GM18951 (cell line): Measurements from ENCODE around the gene FER1L5.
A peak's percentile ranks its signal among the peaks of the same experiment; 100 is the strongest.

Experiments used
- POLR2A ChIP-seq: IDR thresholded peaks from 4 replicates; pipeline ENCODE4 v1.6.1; 2011; ENCODE audit warnings: mild to moderate bottlenecking; ENCODE audit not compliant: insufficient read length, insufficient read depth; ENCODE audit errors: extremely low read depth
- in situ Hi-C: fragments of 300-500 bp; cut with MboI; formaldehyde crosslinking; loops from one replicate; pipeline ENCODE4 v1.12.0; 2022; ENCODE audit warnings: low sequenced_read_pairs, mixed read lengths, inconsistent platforms; ENCODE audit not compliant: unreplicated experiment

Gene FER1L5

DNA sequence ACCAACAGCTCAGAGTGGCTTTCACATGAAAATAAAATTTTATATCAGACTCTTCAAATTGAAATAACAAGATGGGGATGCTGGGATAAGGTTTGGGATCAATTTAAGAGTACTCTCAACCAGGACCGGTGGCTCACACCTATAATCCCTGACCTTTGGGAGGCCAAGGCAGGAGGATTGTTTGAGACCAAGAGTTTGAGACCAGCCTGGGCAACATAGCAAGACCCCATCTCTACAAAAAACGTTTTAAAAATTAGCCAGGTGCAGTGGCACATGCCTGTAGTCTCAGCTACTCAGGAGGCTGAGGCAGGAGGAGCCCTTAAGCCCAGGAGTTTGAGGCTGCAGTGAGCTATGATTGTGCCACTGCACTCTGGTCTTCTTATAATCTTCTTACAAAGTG lies 94.7 kb downstream of the FER1L5 start:
- in situ Hi-C loops, result no loop called here
- TF ChIP-seq POLR2A, result no peak

GRCh38 chr2:96737831-96738230 lies 95.3 kb downstream of the FER1L5 start:
- no peak for TF ChIP-seq POLR2A
- in situ Hi-C loops, result no loop called here

GRCh38 chr2:96739076-96739632 lies 96.6 kb downstream of the FER1L5 start:
- TF ChIP-seq POLR2A, result no peak
- in situ Hi-C loops, result no loop called here

GRCh38 chr2:96739633-96740428 lies 97.3 kb downstream of the FER1L5 start, which contains the start of gene LMAN2L:
TSS of gene LMAN2L (minus strand) at chr2:96740064. CDS start at chr2:96740040, 24 bp downstream.
- in situ Hi-C loops, result no loop called here
- peak; percentile 79 for TF ChIP-seq POLR2A

- no peak for TF ChIP-seq POLR2A
- in situ Hi-C loops, result no loop called here
Observed at GRCh38 chr2:96747061-96747617, 104.6 kb downstream of the FER1L5 start.

- in situ Hi-C loops, result no loop called here
- no peak for TF ChIP-seq POLR2A
Observed at GRCh38 chr2:96751800-96752199, 109.2 kb downstream of the FER1L5 start.

- in situ Hi-C loops, result no loop called here
- no peak for TF ChIP-seq POLR2A
Observed at GRCh38 chr2:96753661-96754282, 111.2 kb downstream of the FER1L5 start.

DNA sequence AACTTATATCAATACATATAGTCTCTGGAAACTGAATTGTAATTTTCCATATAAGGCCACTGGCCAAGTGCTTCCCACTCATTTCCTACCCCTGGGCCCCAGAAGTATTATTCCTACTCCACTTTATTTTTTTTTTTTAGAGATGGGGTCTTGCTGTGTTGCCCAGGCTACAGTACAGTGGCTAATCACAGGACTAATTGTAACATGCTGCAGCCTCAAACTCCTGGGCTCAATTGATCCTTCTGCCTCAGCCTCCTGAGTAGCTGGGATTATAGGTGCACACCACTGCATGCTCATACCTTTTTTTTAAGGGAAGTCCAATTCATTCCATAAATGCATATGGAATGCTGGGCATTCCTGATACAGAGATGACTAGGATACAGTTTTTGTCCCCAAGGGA lies 111.8 kb downstream of the FER1L5 start:
- TF ChIP-seq POLR2A, result no peak

More for the DNA sequence above, 111.8 kb downstream of the FER1L5 start:
- in situ Hi-C loops, result no loop called here
